Stimulated activated naive CD8-positive, alpha-beta T cell treated with anti-CD3 and anti-CD28 coated beads, Interleukin-15, amount 100 ng/mL, for 72 hours (primary cell): Measurements from ENCODE around the gene PIANP.
A peak's percentile ranks its signal among the peaks of the same experiment; 100 is the strongest.

ENCODE experiments used
- ATAC-seq: fragments of 150-1000 bp; cut with Tn5 transposase; 2 replicates; pipeline ENCODE4 v1.10.0; 2021; ENCODE audit warnings: mild to moderate bottlenecking, moderate library complexity
- DNase-seq, 2 donors: peaks; one replicate each; pipeline ENCODE4 v3.0.0; 2021 to 2022
- H3K27ac Mint-ChIP-seq, 2 donors: one replicate each; pipeline ENCODE4 v1.8.0; 2022; ENCODE audit warnings: mild to moderate bottlenecking in 2 of 2, mixed read lengths in 2 of 2, moderate library complexity in 2 of 2
- H3K27me3 Mint-ChIP-seq: one replicate; pipeline ENCODE4 v1.8.0; 2022; ENCODE audit warnings: mixed read lengths
- H3K4me1 Mint-ChIP-seq: one replicate; pipeline ENCODE4 v1.8.0; 2022; ENCODE audit warnings: mild to moderate bottlenecking, mixed read lengths
- H3K4me3 Mint-ChIP-seq, 2 donors: one replicate each; pipeline ENCODE4 v1.8.0; 2022; ENCODE audit warnings: mild to moderate bottlenecking in 2 of 2, mixed read lengths in 2 of 2, moderate library complexity in 1 of 2
- H3K9me3 Mint-ChIP-seq, 2 donors: one replicate each; pipeline ENCODE4 v1.8.0; 2022; ENCODE audit warnings: mixed read lengths in 2 of 2

PIANP gene

GRCh38 chr12:6664902-6665301, 35.7 kb downstream of the PIANP start:
- H3K9me3 Mint-ChIP-seq: no peaks in the 10 kb centered on the region
- H3K27me3 Mint-ChIP-seq: no peaks in the 10 kb centered on the region
- peaks cover 27% of the 10 kb centered on the region for H3K4me1 Mint-ChIP-seq
- DNase-seq: no peak
- H3K4me3 Mint-ChIP-seq: no peak overlapping the region
- H3K27ac Mint-ChIP-seq: no peak overlapping the region
- no peak for ATAC-seq

DNA sequence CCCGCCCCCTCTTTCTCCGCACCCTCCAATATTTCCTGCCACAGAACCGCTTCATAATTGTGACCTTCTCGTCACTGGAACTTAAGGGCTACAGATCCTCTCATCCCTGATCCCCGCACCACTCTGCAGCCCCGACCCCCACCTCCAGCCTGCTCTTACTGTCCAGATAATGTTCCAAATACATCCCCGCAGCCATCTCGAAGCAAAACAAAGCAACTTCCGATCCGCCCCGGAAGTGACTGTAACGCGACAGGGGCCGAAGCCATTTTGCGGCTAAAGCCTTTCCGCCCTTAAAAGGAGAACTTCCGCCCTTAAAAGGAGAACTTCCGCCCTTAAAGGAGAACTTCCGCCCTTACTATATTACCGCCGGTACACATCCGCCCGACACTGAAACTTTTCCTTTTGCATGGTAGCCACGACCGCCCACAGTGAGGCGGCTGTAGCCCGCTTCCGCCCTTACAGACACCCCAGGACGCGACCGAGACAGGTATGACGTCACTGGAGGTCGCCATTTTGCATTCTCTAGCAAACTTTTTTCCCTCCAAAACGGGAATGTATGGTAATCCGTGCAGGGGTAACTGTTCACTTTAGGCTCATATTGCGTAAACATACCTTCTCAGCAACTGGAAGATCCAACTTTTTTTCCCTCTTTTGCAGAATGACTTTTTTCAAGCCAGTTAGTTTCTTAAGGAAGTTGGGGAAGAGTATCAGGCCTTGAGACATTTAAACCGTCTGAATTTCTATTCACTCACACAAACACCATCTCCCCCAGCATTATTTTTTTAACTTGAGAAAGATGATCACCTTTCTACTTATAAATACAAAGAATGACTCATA, 37.5 kb downstream of the PIANP start, which contains the start of gene ING4:
Gene ING4 (minus strand): TSS at position 214 of the 837 bp plus-strand sequence. CDS start 18 bp downstream, at position 196.
- ATAC-seq (peak; percentile 100), DNase-seq (peak; percentile 93 to 98)
- H3K4me3 Mint-ChIP-seq: peak within 1 kb of the TSS; percentile 91 to 95
- H3K9me3 Mint-ChIP-seq: no peaks in the 10 kb centered on the region
- no peaks in the 10 kb centered on the region for H3K27me3 Mint-ChIP-seq
- peak within 1 kb of the TSS; percentile 96 to 97 for H3K27ac Mint-ChIP-seq
- H3K4me1 Mint-ChIP-seq: peaks cover 38% of the 10 kb centered on the region

DNA sequence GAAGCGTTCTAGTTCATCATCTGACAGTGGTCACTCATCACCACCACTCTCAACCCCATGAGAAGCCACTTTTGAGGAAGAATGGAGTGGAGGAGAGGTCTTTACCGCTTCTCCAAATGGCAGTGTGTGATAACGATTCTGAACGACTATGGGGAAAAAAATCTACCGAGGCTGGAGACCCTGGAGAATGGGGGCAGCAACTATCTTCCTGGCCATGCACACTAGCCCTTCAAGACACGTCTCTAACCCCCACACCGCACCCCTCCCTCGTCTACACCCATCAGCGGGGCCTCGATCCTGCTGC, 38.1 kb downstream of the PIANP start:
- Mint-ChIP-seq H3K4me1 (peaks cover 42% of the 10 kb centered on the region), H3K4me3 (peak overlapping the region; percentile 91 to 95), H3K9me3 (no peaks in the 10 kb centered on the region), H3K27me3 (no peaks in the 10 kb centered on the region), H3K27ac (peak overlapping the region; percentile 96 to 97)
- DNase-seq: no peak
- ATAC-seq: peak; percentile 59

DNA sequence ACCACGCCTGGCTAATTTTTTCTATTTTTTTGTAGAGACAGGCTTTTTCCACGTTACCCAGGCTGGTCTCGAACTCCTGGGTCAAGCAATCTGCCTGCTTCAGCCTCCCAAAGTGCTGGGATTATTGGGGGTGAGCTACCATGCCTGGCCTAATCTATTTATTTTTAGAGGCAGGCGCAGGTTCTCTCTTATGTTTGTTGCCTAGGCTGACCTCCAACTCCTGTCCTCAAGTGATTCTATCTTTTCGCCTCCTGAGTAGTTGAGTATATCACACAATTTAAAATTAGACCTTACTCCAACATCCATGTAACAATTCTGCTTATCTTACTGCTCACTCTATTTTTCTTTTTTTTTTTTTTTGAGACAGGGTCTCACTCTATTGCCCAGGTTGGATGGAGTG, 46.6 kb downstream of the PIANP start:
- no peak overlapping the region for H3K27ac Mint-ChIP-seq
- H3K27me3 Mint-ChIP-seq: no peaks in the 10 kb centered on the region
- DNase-seq: no peak
- H3K9me3 Mint-ChIP-seq: no peaks in the 10 kb centered on the region
- ATAC-seq: no peak
- peaks cover 17% of the 10 kb centered on the region for H3K4me1 Mint-ChIP-seq
- H3K4me3 Mint-ChIP-seq: no peak overlapping the region

DNA sequence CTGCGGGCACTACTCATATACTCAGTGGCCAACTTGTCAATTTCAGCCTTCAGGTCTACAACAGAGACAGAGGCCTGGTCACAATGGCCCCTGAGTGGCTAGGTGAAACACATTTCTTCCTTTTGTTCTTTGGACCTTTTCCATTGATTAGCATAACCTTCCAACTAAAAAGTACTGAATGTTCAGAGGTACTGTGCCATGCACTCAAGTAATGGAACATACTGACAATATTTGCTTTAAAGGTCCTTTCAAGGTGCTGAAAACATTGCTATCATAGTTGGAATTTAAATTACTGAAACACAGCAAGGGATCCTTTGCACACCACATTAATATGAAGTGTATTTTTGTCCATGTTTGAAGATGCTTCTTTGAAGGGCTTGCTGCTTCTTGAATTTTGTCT, 47.3 kb downstream of the PIANP start:
- DNase-seq (no peak), ATAC-seq (no peak)
- Mint-ChIP-seq H3K27me3 (no peaks in the 10 kb centered on the region), H3K4me1 (peaks cover 10% of the 10 kb centered on the region), H3K9me3 (no peaks in the 10 kb centered on the region), H3K4me3 (no peak overlapping the region), H3K27ac (no peak overlapping the region)

DNA sequence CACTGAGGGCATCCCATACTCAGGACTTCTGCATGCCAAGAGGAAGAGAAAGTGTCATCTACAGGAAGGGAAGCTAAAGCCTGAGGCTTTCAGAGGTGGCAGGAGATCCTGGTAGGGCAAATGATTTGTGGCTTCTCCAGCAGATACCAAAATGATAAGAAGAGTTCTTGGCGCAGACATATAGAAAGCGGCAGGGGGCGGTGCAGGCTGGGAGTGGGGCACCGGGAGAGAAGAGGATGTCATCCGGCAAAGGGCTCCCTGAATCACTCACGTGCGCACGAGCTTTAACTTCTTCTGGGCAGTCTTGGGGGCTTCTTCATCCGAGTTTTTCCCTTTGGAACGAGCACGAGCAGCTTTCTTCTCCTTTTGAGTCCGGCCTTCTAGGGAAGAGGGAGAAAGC, 48.2 kb downstream of the PIANP start:
- Mint-ChIP-seq H3K27ac (peak overlapping the region in 1 of 2 donors; percentile 54), H3K4me3 (no peak overlapping the region), H3K9me3 (no peaks in the 10 kb centered on the region), H3K4me1 (peaks cover 2% of the 10 kb centered on the region), H3K27me3 (no peaks in the 10 kb centered on the region)
- DNase-seq (no peak), ATAC-seq (no peak)

DNA sequence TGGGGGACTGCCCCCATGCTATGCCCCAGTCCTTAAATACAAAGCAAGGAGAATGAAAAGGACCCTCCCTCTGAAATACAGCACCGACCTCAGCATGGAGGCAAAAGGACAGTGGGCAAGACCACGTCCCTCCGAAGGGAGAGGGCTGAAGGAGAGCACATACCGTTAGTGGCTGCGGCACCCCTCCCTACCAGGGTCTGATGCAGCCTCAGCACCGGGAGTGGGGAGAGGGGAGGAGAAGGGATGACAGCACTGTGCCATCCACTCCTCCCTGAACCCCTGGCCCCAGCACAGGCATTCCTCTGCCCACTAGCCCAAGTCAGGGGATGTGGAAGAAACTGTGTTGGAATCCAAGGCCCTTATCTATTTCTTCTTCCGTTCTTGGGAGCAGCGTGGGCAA, 49.8 kb downstream of the PIANP start:
- Mint-ChIP-seq H3K4me1 (peaks cover 12% of the 10 kb centered on the region), H3K27ac (no peak overlapping the region), H3K4me3 (no peak overlapping the region), H3K27me3 (no peaks in the 10 kb centered on the region), H3K9me3 (no peaks in the 10 kb centered on the region)
- ATAC-seq (no peak), DNase-seq (no peak)

GRCh38 chr12:6647083-6647604, 53.5 kb downstream of the PIANP start, which contains the start of gene ACRBP:
Gene ACRBP, minus strand, starts transcription at chr12:6647432. Its CDS starts 66 bp downstream, at chr12:6647366.
- ATAC-seq: peak; percentile 80
- Mint-ChIP-seq H3K27ac (peak within 1 kb of the TSS; percentile 89 to 92), H3K27me3 (no peaks in the 10 kb centered on the region), H3K9me3 (peaks cover 13 to 20% of the 10 kb centered on the region in 2 donors), H3K4me3 (peak within 1 kb of the TSS; percentile 81 to 91), H3K4me1 (peaks cover 17% of the 10 kb centered on the region)
- DNase-seq: peak; percentile 25 to 42

- Mint-ChIP-seq H3K9me3 (peaks cover 13 to 20% of the 10 kb centered on the region in 2 donors), H3K27ac (peak overlapping the region; percentile 86 to 92), H3K4me1 (peaks cover 17% of the 10 kb centered on the region), H3K27me3 (no peaks in the 10 kb centered on the region), H3K4me3 (peak overlapping the region; percentile 81 to 91)
- DNase-seq (no peak), ATAC-seq (no peak)
Observed at GRCh38 chr12:6646276-6647082, 54.1 kb downstream of the PIANP start.

- Mint-ChIP-seq H3K9me3 (peaks cover 13 to 20% of the 10 kb centered on the region in 2 donors), H3K4me1 (peaks cover 17% of the 10 kb centered on the region), H3K27me3 (no peaks in the 10 kb centered on the region), H3K4me3 (no peak overlapping the region), H3K27ac (no peak overlapping the region)
- DNase-seq (no peak), ATAC-seq (no peak)
Observed at GRCh38 chr12:6644903-6645302, 55.7 kb downstream of the PIANP start.

GRCh38 chr12:6644257-6644596, 56.4 kb downstream of the PIANP start:
- peak overlapping the region; percentile 23 to 54 for H3K27ac Mint-ChIP-seq
- no peaks in the 10 kb centered on the region for H3K27me3 Mint-ChIP-seq
- H3K4me1 Mint-ChIP-seq: peaks cover 20% of the 10 kb centered on the region
- H3K4me3 Mint-ChIP-seq: no peak overlapping the region
- ATAC-seq (no peak), DNase-seq (no peak)
- H3K9me3 Mint-ChIP-seq: peaks cover 13 to 20% of the 10 kb centered on the region in 2 donors
